ENCODE results near the gene NCOR2. TPM values are rescaled to one million over a fixed set of nuclear protein-coding genes. Genes with fewer than 3 reads are reported as not detected.

NCOR2 gene
- total RNA-seq, 1 donor from 2014 or later: 20.3 TPM

DNA sequence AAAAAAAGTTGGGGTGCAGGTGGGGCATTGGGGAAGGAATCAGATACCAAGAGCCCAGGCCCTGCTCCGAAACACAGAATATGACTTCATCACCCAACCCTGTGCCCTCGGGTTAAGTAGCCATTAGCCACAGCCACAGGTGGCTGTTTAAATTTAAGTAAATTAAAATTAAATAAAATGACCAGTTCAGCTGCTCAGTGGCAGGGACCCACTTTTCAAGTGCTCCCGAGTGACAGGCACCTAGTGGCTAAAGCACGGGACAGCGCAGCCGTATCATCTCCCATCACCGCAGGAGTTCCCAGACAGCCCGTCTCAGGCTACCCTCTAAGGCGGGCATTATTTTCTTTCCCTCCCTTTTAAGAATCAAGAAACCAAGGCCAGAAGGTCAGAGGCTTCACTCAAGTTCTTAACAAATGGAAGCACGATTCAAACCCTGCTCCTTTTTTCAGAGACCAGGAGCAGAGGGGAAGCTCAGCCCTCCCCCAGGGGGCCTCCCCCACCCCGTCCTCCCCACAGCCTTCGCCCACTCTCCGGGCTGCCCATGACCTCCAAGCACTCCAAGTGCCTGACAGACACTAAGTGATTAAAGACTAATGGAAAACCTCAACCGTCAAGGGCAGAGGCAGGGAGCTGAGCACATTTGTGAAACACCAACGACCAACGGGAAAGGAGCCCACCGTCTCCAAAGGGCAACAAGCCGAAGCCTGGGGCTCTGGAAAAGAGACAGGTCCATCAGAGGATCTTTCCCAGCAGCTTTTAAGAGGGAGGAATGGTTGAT, 5.2 kb downstream of the NCOR2 start:
- TF ChIP-seq, protein P1, sequence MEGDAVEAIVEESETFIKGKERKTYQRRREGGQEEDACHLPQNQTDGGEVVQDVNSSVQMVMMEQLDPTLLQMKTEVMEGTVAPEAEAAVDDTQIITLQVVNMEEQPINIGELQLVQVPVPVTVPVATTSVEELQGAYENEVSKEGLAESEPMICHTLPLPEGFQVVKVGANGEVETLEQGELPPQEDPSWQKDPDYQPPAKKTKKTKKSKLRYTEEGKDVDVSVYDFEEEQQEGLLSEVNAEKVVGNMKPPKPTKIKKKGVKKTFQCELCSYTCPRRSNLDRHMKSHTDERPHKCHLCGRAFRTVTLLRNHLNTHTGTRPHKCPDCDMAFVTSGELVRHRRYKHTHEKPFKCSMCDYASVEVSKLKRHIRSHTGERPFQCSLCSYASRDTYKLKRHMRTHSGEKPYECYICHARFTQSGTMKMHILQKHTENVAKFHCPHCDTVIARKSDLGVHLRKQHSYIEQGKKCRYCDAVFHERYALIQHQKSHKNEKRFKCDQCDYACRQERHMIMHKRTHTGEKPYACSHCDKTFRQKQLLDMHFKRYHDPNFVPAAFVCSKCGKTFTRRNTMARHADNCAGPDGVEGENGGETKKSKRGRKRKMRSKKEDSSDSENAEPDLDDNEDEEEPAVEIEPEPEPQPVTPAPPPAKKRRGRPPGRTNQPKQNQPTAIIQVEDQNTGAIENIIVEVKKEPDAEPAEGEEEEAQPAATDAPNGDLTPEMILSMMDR (IDR thresholded peaks at IDR 0.05; ENCODE audit: insufficient read depth, low read length, severe bottlenecking): no peak
- DNase-seq (ENCODE audit: low read depth) (no peak), FAIRE-seq (no peak)
- Histone ChIP-seq H3K27me3 (ENCODE audit: control insufficient read depth, insufficient read depth, low read length) (no peaks in the 10 kb centered on the region), H3K36me3 (ENCODE audit: control insufficient read depth, insufficient read depth, low read length) (peaks cover 3% of the 10 kb centered on the region), H3K4me3 (ENCODE audit: low read depth, low read length) (no peak overlapping the region)

DNA sequence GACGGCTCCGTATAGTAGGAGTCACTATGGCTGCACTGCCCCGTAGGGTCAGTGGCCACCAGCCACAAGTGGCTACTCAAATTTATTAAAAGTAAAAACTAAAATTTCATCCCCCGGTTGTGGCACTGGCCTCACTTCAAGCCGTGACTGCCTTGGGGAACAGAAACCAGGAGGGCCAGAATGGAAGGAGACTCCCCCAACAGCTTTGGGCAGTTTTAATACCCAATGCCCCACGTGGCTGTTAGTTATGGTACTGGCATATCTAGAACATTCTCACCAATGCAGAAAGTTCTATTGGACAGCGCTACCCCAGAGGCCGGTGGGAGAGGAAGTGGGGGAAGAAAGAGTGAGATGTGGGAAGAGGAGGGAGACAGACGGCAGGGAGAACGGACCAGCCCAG, 6.2 kb downstream of the NCOR2 start:
- TF ChIP-seq, protein P1 (IDR thresholded peaks at IDR 0.05; ENCODE audit: insufficient read depth, low read length, severe bottlenecking): no peak
- no peak for DNase-seq (ENCODE audit: low read depth)
- H3K27me3 ChIP-seq (ENCODE audit: control insufficient read depth, insufficient read depth, low read length): no peaks in the 10 kb centered on the region
- FAIRE-seq: no peak
- H3K4me3 ChIP-seq (ENCODE audit: low read depth, low read length): no peak overlapping the region
- H3K36me3 ChIP-seq (ENCODE audit: control insufficient read depth, insufficient read depth, low read length): peaks cover 3% of the 10 kb centered on the region

DNA sequence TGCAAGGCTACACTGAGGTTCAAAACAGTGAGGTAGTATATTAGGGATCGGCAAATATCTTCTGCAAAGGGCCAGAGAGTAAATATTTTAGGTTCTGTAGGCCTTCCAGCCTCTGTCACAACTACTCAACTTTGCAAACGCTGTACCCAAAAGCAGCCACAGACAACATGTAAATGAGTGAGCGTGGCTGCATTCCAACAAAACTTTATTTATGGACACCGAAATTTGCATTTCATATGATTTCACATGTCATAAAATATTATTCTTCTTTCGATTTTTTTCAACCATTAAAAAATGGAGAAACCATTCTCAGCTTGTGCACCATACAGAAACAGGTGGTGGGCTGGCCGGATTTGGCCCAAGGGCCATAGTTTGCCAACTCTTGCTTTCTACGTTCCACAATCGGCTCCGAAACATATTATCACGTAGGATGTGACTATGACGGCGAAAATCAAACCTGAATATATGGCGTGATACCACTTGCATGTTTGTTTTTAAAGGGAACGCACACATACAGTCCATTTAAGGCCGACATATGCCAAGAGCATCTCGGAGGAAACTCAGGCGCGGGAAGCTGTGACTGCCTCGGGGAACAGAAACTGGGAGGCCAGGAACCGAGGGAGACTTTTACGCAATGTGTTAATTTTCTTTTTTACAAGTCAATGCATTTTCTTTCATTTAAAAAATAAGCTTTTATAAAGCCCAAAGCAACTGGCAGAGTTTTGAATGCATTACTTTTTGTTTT, 7.1 kb downstream of the NCOR2 start:
- DNase-seq (ENCODE audit: low read depth) (no peak), FAIRE-seq (no peak)
- Histone ChIP-seq H3K27me3 (ENCODE audit: control insufficient read depth, insufficient read depth, low read length) (no peaks in the 10 kb centered on the region), H3K36me3 (ENCODE audit: control insufficient read depth, insufficient read depth, low read length) (peaks cover 3% of the 10 kb centered on the region), H3K4me3 (ENCODE audit: low read depth, low read length) (no peak overlapping the region)
- TF ChIP-seq, protein P1 (IDR thresholded peaks at IDR 0.05; ENCODE audit: insufficient read depth, low read length, severe bottlenecking): no peak

DNA sequence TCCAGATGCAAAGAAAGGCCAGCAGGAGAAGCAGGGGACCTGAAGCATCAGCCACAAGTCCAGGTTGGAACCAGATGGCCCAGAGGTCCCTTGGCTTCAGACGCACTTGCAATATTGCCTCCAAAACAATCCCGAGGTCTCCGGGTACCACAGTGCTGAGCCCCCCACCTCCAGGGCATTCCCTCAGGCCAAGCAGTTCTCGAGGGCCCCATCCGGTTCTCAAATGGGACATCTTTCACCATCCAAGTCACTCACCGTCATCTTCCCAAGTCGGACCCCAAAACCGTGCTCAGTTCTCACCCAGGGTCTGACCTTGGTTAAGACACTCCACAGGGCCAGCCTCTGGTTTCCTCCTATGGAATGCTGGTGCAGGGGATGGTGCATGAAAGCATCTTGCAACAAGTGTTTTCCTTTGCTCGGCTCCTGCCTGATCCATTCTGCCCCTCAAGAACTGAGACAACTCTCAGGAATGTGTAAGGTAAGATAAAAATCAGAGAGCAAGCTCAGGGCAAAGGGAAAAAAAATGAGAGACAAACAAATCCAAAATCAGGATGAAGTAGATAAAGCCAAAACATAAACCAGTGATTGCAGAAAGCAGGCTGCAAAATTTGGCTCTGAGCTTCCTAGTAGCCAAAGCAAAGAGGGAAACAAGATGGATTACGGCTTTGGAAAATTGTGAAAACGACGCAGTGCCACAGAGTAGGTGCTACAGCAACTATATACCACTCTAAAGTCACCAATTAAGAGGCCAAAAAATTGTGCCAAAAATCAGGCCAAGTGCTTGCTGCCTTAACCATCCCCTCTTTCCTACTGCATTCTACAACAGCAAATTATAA, 8.0 kb downstream of the NCOR2 start:
- FAIRE-seq (no peak), DNase-seq (ENCODE audit: low read depth) (no peak)
- Histone ChIP-seq H3K27me3 (ENCODE audit: control insufficient read depth, insufficient read depth, low read length) (no peaks in the 10 kb centered on the region), H3K4me3 (ENCODE audit: low read depth, low read length) (no peak overlapping the region), H3K36me3 (ENCODE audit: control insufficient read depth, insufficient read depth, low read length) (peaks cover 3% of the 10 kb centered on the region)
- TF ChIP-seq, protein P1 (IDR thresholded peaks at IDR 0.05; ENCODE audit: insufficient read depth, low read length, severe bottlenecking): no peak

DNA sequence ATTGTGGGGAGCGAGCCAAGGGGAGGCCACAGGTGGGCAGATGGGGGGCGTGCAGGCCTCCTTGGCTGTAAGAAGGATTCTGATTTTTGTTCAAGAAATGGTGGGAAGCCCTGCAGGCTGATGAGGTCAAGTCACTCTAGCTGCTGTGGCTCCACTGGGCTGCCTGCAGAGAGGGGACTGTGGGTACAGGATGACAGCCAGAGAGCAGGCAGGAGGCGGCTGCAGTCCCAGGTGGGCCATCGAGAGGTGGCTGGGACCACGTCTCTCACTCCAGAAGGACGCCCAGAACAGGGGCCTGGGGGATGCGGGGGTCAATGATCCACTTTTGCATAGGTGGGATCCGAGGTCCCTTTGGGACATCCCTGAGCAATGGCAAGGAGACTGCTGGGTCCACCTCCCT, 9.1 kb downstream of the NCOR2 start:
- FAIRE-seq (no peak), DNase-seq (ENCODE audit: low read depth) (no peak)
- peaks cover 3% of the 10 kb centered on the region for H3K36me3 ChIP-seq (ENCODE audit: control insufficient read depth, insufficient read depth, low read length)
- H3K27me3 ChIP-seq (ENCODE audit: control insufficient read depth, insufficient read depth, low read length): no peaks in the 10 kb centered on the region
- H3K4me3 ChIP-seq (ENCODE audit: low read depth, low read length): no peak overlapping the region
- TF ChIP-seq, protein P1 (IDR thresholded peaks at IDR 0.05; ENCODE audit: insufficient read depth, low read length, severe bottlenecking): no peak

All from bronchial epithelial cell (primary cell).